ENCODE data around the gene AKR1E2.
A peak's percentile ranks its signal among the peaks of the same experiment; 100 is the strongest.

Gene AKR1E2

DNA sequence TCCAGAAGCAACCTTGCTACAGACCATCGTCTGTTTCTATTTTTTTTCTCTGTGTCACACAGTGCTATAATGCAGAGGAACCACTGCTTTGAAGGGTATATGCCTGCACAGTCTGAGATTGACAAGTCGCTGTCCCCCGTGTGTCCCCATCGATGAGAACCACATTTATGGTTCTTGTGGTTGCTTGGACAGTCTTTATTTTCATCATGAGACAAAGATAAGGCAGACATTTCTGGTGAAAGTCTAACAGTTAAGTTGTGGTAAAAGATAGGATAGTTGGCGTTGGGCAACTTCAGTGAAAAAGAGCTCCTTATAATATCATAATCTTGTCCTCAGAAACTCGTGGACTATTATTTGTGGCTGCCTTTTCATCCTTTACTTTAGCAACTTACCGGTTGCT lies 6.3 kb upstream of the AKR1E2 start:
- no peak overlapping the region for H3K4me3 ChIP-seq (ENCODE audit: low read depth, low read length)
- TF ChIP-seq, protein P1, sequence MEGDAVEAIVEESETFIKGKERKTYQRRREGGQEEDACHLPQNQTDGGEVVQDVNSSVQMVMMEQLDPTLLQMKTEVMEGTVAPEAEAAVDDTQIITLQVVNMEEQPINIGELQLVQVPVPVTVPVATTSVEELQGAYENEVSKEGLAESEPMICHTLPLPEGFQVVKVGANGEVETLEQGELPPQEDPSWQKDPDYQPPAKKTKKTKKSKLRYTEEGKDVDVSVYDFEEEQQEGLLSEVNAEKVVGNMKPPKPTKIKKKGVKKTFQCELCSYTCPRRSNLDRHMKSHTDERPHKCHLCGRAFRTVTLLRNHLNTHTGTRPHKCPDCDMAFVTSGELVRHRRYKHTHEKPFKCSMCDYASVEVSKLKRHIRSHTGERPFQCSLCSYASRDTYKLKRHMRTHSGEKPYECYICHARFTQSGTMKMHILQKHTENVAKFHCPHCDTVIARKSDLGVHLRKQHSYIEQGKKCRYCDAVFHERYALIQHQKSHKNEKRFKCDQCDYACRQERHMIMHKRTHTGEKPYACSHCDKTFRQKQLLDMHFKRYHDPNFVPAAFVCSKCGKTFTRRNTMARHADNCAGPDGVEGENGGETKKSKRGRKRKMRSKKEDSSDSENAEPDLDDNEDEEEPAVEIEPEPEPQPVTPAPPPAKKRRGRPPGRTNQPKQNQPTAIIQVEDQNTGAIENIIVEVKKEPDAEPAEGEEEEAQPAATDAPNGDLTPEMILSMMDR (IDR thresholded peaks at IDR 0.05; ENCODE audit: low read depth, low read length, missing control alignments), result no peak
- in situ Hi-C loops (cut with HindIII; ENCODE audit: low sequenced_read_pairs), result no loop called here
- no peak for DNase-seq (ENCODE audit: low read depth)

DNA sequence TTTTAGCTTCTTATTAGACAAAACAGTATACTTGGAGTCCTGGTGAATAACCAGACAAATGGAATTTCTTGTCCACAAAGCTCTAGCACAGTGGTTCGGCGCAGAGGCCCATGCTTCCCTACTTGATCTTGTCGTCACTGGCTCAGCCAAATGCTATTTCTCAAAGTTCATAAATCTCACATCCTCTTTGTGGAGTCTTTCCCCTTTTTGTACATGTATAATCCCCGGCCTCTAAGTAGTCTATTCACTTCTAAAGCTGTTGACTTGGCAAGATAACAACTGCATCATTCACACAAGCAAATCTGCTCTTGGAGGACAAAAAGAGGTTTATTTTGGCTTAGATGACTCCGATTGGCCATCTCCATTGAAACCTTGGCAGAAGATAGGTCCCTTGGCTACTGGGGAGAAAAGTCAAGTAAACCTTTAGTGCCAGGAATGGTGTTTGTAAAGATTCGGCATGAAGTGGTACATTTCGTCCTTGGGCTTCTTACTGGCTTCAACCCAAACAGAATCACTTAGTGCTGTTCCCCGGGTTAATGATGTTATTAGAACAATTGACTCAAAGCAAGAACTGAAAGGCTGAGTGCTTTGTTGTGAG lies 5.1 kb upstream of the AKR1E2 start:
- TF ChIP-seq, protein P1 (IDR thresholded peaks at IDR 0.05; ENCODE audit: low read depth, low read length, missing control alignments), result no peak

DNA sequence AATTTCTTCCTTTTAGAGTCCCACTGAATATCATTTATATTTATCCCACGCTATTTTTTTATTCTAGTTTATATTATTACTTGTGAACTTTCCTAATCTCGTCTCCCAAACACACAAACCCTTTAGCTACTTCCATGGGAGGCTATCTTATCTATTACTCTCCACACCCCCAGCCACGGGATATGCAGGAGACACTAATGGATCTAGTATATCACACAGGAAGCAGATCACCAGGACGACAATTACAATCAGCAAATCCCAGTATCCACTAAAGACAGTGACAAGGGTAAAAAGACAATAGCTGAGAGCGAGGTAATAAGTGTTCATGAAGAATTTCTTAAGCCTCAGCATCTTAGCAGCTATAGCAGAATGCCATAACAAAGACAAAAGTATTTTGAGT lies 3.8 kb upstream of the AKR1E2 start:
- DNase-seq (ENCODE audit: low read depth), result no peak
- TF ChIP-seq, protein P1 (IDR thresholded peaks at IDR 0.05; ENCODE audit: low read depth, low read length, missing control alignments), result no peak
- H3K4me3 ChIP-seq (ENCODE audit: low read depth, low read length), result no peak overlapping the region
- in situ Hi-C loops (cut with HindIII; ENCODE audit: low sequenced_read_pairs), result no loop called here

More for the DNA sequence above, 5.1 kb upstream of the AKR1E2 start:
- DNase-seq (ENCODE audit: low read depth), result peak; percentile 5
- H3K4me3 ChIP-seq (ENCODE audit: low read depth, low read length), result no peak overlapping the region
- in situ Hi-C loops (cut with HindIII; ENCODE audit: low sequenced_read_pairs), result no loop called here

DNA sequence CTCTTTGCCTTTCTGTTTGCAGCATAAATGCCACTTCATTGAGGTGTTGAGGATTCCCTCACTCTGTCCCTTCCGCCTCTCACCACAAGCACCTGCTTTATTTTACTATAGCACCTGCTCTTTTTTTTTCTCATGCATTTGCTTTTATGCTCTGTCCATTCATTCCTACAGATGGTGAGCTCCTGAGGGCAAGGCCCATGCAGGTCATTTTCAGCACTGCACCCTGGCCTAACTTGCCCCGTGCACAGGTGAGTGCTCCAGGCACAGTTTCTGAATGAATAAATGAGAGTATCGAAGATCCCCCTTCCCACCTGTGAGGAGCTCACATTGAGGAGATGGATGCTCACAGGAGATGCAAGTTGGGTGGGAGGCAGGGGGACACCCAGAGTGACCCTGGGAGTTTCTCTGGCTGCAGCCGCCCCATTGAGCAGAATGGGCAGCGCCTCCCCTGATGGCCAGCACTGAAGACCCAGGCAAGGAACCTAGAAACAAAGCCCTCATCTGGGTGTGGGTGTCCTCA lies 1.2 kb upstream of the AKR1E2 start:
- DNase-seq (ENCODE audit: low read depth), result no peak
- in situ Hi-C loops (cut with HindIII; ENCODE audit: low sequenced_read_pairs), result no loop called here
- TF ChIP-seq, protein P1 (IDR thresholded peaks at IDR 0.05; ENCODE audit: low read depth, low read length, missing control alignments), result no peak
- H3K4me3 ChIP-seq (ENCODE audit: low read depth, low read length), result no peak overlapping the region

DNA sequence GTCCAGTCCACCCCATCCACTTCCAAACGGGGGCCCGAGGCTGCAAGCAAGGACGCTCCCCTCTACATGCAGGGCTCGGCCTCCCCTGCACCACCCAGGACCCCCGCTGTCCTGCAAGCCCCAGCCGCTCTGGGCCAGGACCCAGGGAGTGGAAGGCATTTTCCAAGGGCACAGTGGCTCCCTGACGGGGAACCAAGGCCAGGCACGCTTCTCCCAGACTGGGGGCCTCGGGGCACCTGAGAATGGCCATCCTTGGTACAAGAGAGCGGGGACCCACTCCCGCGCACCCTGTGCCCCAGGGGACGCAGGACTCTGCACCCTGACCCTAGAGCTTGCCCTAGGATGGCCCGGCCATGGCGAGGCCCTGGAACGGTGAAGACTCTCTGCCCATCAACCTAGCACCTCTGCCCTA lies 545 bp upstream of the AKR1E2 start:
- TF ChIP-seq, protein P1 (IDR thresholded peaks at IDR 0.05; ENCODE audit: low read depth, low read length, missing control alignments), result no peak
- DNase-seq (ENCODE audit: low read depth), result no peak
- no peak overlapping the region for H3K4me3 ChIP-seq (ENCODE audit: low read depth, low read length)
- in situ Hi-C loops (cut with HindIII; ENCODE audit: low sequenced_read_pairs), result no loop called here

DNA sequence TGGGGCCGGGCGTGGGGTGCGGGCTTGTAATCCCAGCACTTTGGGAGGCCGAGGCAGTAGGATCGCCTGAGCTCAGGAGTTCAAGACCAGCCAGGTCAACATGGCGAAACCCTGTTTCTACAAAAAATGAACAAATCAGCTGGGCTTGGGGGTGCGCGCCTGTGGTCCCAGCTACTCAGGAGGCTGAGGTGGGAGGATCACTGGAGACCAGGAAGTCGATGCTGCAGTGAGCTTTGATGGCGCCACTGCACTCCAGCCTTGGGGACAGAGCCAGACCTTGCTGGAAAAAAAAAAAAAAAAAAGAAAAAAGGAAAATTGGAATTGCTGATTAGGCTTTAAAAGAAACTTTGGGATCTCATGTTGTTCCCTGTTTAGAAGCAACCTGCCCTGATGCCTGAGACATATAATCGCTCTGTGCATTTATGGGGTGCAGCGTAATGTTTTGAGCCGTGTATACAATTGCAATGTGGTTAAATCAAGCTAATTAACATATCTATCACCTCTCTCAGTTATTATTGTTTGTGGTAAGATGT lies 851 bp downstream of the AKR1E2 start:
- no peak for DNase-seq (ENCODE audit: low read depth)
- TF ChIP-seq, protein P1 (IDR thresholded peaks at IDR 0.05; ENCODE audit: low read depth, low read length, missing control alignments), result no peak
- in situ Hi-C loops (cut with HindIII; ENCODE audit: low sequenced_read_pairs), result no loop called here
- peak overlapping the region; percentile 44 for H3K4me3 ChIP-seq (ENCODE audit: low read depth, low read length)

All from astrocyte of the cerebellum (primary cell).